ENCODE results near the gene LPAR2. TPM values are rescaled to one million over a fixed set of nuclear protein-coding genes. Genes with fewer than 3 reads are reported as not detected.
"Not testable (repeated sequence)": the region's sequence is repeated elsewhere in the genome, so short reads cannot be mapped to it uniquely, and the experiment has no call there.

LPAR2 gene
- total RNA-seq, 1 donor from 2014 or later, result 11.0 TPM

- ATAC-seq; DNase-seq (ENCODE audit: low spot score): not testable (repeated sequence)
- intact Hi-C loops (cut with DNase I), result loop anchor here (5.0 kb wide), 1 partner anchor 304 kb away; no protein-coding TSS in a partner anchor
These were observed 21.3 kb downstream of the LPAR2 start for GRCh38 chr19:19606686-19607085.

GRCh38 chr19:19606021-19606420 lies 22.0 kb downstream of the LPAR2 start:
- intact Hi-C loops (cut with DNase I), result loop anchor here (5.0 kb wide), 1 partner anchor 304 kb away; no protein-coding TSS in a partner anchor
- DNase-seq (ENCODE audit: low spot score), result no peak
- ATAC-seq, result no peak

DNA sequence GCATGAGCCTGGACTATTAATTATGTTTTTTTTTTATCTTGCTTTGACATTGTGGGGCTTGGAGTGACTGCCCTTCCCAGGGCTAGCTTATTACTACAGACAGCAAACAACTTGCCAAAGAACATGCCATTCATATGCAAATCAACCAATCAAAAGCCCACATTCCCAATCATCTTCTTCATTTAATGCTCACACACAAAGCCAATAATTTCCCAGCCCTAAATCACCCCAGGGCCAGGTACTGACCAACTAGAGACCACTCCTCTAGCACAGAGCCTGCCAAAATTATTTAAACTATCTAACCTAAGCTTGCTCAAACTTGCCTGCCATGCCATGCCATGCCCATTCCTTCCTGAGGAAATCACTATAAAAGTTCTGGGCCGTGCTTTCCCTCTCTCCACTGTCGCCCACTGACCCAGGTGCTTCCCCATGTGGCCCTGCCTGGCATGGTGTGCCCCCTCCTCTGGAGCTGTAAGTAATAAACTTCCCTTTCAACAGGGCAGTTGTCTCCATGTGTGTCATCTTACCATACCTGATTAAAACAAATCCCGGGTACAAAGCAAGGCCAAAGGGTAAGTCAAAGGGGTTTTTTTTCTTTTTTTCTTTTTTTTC lies 25.2 kb downstream of the LPAR2 start:
- ATAC-seq, result no peak
- no peak for DNase-seq (ENCODE audit: low spot score)
- intact Hi-C loops (cut with DNase I), result no loop called here

- no peak for DNase-seq (ENCODE audit: low spot score)
- no peak for ATAC-seq
- intact Hi-C loops (cut with DNase I), result no loop called here
These were observed 25.8 kb downstream of the LPAR2 start for GRCh38 chr19:19602136-19602712.

GRCh38 chr19:19600793-19601330 lies 27.2 kb downstream of the LPAR2 start:
- no peak for DNase-seq (ENCODE audit: low spot score)
- intact Hi-C loops (cut with DNase I), result no loop called here
- no peak for ATAC-seq

- intact Hi-C loops (cut with DNase I); ATAC-seq; DNase-seq (ENCODE audit: low spot score): not testable (repeated sequence)
These were observed 29.1 kb downstream of the LPAR2 start for GRCh38 chr19:19598728-19599451.

DNA sequence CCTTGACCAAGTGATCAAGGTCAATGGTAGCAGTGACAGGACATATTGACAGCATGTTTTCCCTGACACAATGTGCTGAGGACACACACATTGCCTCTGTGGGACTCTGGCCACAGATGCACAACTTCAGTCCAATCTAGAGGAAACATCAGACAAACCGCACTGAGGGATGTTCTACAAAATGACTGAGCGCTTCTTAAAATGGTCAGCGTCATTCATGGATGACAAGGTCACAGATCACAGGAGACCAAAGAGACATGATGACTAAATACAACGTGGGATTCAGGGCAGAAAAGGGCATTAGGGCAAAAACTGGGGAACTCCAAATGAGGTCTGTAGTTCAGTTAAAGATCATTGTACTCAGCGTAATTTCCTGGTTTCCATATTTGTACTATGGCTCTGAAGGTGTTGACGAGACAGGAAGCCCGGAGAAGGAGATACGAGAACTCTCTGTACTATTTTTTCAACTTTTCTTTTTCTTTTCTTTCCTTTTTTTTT lies 30.2 kb downstream of the LPAR2 start:
- no peak for ATAC-seq
- DNase-seq (ENCODE audit: low spot score), result no peak
- intact Hi-C loops (cut with DNase I), result no loop called here

DNA sequence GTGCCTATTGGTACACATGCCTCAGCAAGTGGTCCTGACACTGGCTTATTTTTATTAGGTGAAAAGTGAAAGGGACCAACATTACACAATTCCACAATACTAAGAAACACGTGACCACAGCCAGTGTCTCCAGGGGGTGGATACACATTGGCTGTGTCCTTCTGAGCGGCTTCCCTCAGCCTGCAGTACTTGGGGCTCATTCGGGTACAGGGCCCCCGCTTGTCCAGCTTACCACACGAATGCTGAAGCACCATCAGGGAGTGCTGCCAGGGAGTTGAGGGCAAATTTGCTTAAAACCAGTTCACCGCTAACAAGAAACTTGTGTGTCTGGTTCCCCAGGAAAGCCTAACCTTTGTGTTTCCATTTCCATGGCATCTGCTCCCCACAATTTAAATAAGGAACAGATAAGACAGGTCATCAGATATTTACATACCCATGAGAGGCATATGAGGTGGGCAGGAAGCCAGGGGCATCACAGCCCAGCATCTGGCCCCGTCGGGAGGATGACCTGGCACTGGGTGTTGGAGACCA lies 32.8 kb downstream of the LPAR2 start:
- intact Hi-C loops (cut with DNase I), result no loop called here
- no peak for DNase-seq (ENCODE audit: low spot score)
- peak; percentile 84 for ATAC-seq

DNA sequence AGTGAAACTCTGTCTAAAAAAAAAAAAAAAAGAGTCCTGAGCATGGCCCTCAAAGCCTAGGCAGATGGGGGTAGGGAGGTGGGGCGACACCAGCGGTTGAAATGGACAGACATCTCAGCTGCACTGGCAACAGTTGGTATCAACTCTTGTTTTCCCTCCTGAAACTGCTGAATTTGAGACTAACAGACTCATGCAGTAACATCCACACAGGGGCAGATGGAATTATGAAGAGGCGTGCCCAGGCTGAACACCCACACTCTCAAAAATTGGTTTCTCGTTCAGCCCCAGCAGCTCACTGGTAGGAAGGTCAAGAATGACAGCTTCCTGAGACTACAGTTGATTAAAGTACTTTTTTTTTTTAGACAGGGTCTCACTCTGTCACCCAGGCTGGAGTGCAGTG lies 33.6 kb downstream of the LPAR2 start:
- intact Hi-C loops (cut with DNase I), result no loop called here
- no peak for ATAC-seq

GRCh38 chr19:19592690-19593089 lies 35.3 kb downstream of the LPAR2 start:
- intact Hi-C loops (cut with DNase I), result no loop called here
- no peak for DNase-seq (ENCODE audit: low spot score)
- ATAC-seq, result no peak

More for the DNA sequence above, 33.6 kb downstream of the LPAR2 start:
- DNase-seq (ENCODE audit: low spot score), result no peak

- DNase-seq (ENCODE audit: low spot score) (no peak), ATAC-seq (peak; percentile 73)
- intact Hi-C loops (cut with DNase I), result no loop called here
These were observed 36.7 kb downstream of the LPAR2 start for GRCh38 chr19:19591133-19591825.

GRCh38 chr19:19588546-19588945 lies 39.5 kb downstream of the LPAR2 start:
- intact Hi-C loops (cut with DNase I), result loop anchor here (5.0 kb wide), 1 partner anchor 119 kb away; no protein-coding TSS in a partner anchor
- ATAC-seq, result no peak
- DNase-seq (ENCODE audit: low spot score), result no peak

DNA sequence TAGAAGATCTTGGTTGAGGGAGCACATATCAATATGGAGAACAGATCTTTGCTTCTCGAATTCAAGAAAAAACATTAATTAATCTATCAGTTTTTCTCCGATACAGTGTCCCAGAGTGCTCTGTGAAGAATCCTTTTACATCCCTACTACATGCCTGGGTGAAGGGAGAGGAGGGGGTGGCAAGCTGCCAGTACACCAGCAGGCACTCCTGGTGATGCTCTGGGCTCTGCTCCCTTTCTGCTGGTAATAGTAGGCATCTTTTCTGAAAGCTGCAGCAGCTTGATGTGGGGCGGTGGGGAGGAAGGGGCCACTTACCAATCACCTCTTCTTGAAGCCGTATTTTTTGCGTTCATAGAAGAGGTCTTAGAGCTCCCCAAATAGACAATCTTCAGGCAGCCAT lies 40.2 kb downstream of the LPAR2 start:
- DNase-seq (ENCODE audit: low spot score), result no peak
- intact Hi-C loops (cut with DNase I), result loop anchor here (5.0 kb wide), 1 partner anchor 120 kb away; no protein-coding TSS in a partner anchor
- ATAC-seq, result no peak

- intact Hi-C loops (cut with DNase I), result no loop called here
- DNase-seq (ENCODE audit: low spot score) (no peak), ATAC-seq (no peak)
These were observed 43.7 kb downstream of the LPAR2 start for GRCh38 chr19:19584356-19584755.

DNA sequence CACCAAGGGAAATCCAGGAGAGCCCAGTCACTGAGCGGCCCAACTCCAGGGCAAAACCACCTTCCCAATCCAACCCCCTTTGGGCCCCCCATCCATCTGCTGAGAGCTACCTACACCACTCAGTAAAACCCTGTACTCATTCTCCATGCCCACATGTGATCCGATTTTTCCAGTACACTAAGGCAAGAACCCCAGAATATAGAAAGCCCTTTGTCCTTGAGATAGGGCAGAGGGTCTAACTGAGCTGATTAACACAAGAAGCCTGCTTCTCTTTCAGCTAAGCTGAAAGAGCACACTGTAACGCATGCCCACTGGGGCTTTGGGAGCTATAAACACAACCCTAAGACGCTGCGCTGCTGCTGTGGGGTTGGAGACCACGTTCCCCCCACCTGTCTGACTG lies 45.5 kb downstream of the LPAR2 start:
- no peak for ATAC-seq
- intact Hi-C loops (cut with DNase I), result no loop called here
- DNase-seq (ENCODE audit: low spot score), result no peak

- no peak for ATAC-seq
- no peak for DNase-seq (ENCODE audit: low spot score)
- intact Hi-C loops (cut with DNase I), result no loop called here
These were observed 46.6 kb downstream of the LPAR2 start for GRCh38 chr19:19581391-19581790.

DNA sequence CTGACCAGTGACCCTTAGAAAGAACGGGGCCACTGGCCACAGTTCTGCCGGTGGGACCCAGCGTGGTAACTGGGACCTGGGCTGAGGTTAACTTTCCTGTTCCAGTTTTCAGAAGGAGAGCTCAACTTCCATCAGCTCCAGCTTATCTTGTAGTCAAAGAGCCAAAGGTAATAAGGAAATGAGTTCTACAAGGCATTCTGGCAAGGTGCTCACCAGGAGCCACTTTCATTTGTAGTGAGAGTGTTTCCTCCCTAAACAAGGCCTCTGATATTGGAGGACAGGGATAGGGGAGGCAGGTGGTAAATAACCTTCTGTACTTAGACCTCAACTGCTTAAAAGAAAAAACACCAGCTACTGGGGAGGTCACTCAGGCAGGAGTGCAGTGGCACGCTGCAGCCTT lies 47.6 kb downstream of the LPAR2 start:
- intact Hi-C loops (cut with DNase I), result no loop called here
- no peak for ATAC-seq
- DNase-seq (ENCODE audit: low spot score), result no peak

- ATAC-seq (no peak), DNase-seq (ENCODE audit: low spot score) (no peak)
- intact Hi-C loops (cut with DNase I), result no loop called here
These were observed 48.3 kb downstream of the LPAR2 start for GRCh38 chr19:19579533-19580361.
